C4-2B (cell line): ENCODE measurements around the gene TAF13.

Source experiments
- CTCF ChIP-seq: fragments of 450-650 bp; conservative IDR thresholded peaks from 2 replicates; pipeline ENCODE4 v1.5.1; 2017; ENCODE audit warnings: mild to moderate bottlenecking
- ZFX ChIP-seq: fragments of 450-650 bp; IDR thresholded peaks from 2 replicates; pipeline ENCODE4 v1.6.1; 2017

GRCh38 chr1:109113590-109114341, 38.0 kb upstream of the TAF13 start, which contains the start of gene ELAPOR1:
- TF ChIP-seq CTCF (no peak), ZFX (no peak)
